ENCODE results near the gene PCSK6. TPM values are rescaled to one million over a fixed set of nuclear protein-coding genes. Genes with fewer than 3 reads are reported as not detected.
"Not testable (repeated sequence)": the region's sequence is repeated elsewhere in the genome, so short reads cannot be mapped to it uniquely, and the experiment has no call there.

Gene PCSK6
- total RNA-seq, 4 donors from 2014 or later: 4.0 to 28.6 (median 17.5) TPM

GRCh38 chr15:101464999-101465669, 24.4 kb downstream of the PCSK6 start:
- intact Hi-C loops (cut with DNase I): no loop called here
- H3K9me3 ChIP-seq: no peaks in the 10 kb centered on the region
- H3K27me3 ChIP-seq: no peaks in the 10 kb centered on the region
- no peaks in the 10 kb centered on the region for H3K4me1 ChIP-seq
- no peak for DNase-seq
- no peaks in the 10 kb centered on the region for H3K36me3 ChIP-seq
- H3K27ac ChIP-seq: no peak overlapping the region
- no peak overlapping the region for H3K4me3 ChIP-seq (replicated peaks in 1 of 3)
- TF ChIP-seq POLR2A (IDR thresholded peaks at IDR 0.05): no peak
- no peak for TF ChIP-seq CTCF (IDR thresholded peaks at IDR 0.05)
- WGBS, 2 donors: 85 to 90% methylated on average over 9 to 16 of the region's 16 CpGs

- intact Hi-C loops (cut with DNase I): no loop called here
- Histone ChIP-seq H3K4me3 (replicated peaks in 1 of 3) (no peak overlapping the region), H3K27ac (no peak overlapping the region), H3K36me3 (no peaks in the 10 kb centered on the region), H3K9me3 (no peaks in the 10 kb centered on the region), H3K27me3 (no peaks in the 10 kb centered on the region), H3K4me1 (no peaks in the 10 kb centered on the region)
- TF ChIP-seq CTCF (IDR thresholded peaks at IDR 0.05) (no peak), POLR2A (IDR thresholded peaks at IDR 0.05) (no peak)
- 84 to 91% methylated on average over 18 to 20 of the region's 20 CpGs for WGBS, 2 donors
- DNase-seq: no peak
Measured at GRCh38 chr15:101464256-101464998, 25.1 kb downstream of the PCSK6 start.

GRCh38 chr15:101463696-101464095, 25.8 kb downstream of the PCSK6 start:
- 89 to 90% methylated on average over 5 of the region's 5 CpGs for WGBS, 2 donors
- DNase-seq; intact Hi-C loops (cut with DNase I): not testable (repeated sequence)

GRCh38 chr15:101463270-101463669, 26.2 kb downstream of the PCSK6 start:
- no peaks in the 10 kb centered on the region for H3K4me1 ChIP-seq
- no peaks in the 10 kb centered on the region for H3K36me3 ChIP-seq
- WGBS, 2 donors: 60 to 62% methylated on average over 8 of the region's 8 CpGs
- no peak for DNase-seq
- intact Hi-C loops (cut with DNase I): no loop called here
- TF ChIP-seq CTCF (IDR thresholded peaks at IDR 0.05): no peak
- no peak for TF ChIP-seq POLR2A (IDR thresholded peaks at IDR 0.05)
- H3K27ac ChIP-seq: no peak overlapping the region
- no peak overlapping the region for H3K4me3 ChIP-seq (replicated peaks in 1 of 3)
- no peaks in the 10 kb centered on the region for H3K9me3 ChIP-seq
- no peaks in the 10 kb centered on the region for H3K27me3 ChIP-seq

More at GRCh38 chr15:101463696-101464095, 25.8 kb downstream of the PCSK6 start:
- H3K36me3 ChIP-seq; H3K4me3 ChIP-seq (replicated peaks in 1 of 3); H3K27ac ChIP-seq; H3K4me1 ChIP-seq; H3K27me3 ChIP-seq; H3K9me3 ChIP-seq: not testable (repeated sequence)

GRCh38 chr15:101461097-101461496, 28.4 kb downstream of the PCSK6 start:
- intact Hi-C loops (cut with DNase I): no loop called here
- 84 to 91% methylated on average over 4 of the region's 4 CpGs for WGBS, 2 donors

More at GRCh38 chr15:101461097-101461496, 28.4 kb downstream of the PCSK6 start:
- Histone ChIP-seq H3K27me3 (no peaks in the 10 kb centered on the region), H3K36me3 (no peaks in the 10 kb centered on the region), H3K27ac (no peak overlapping the region), H3K4me1 (no peaks in the 10 kb centered on the region), H3K9me3 (no peaks in the 10 kb centered on the region), H3K4me3 (replicated peaks in 1 of 3) (no peak overlapping the region)
- TF ChIP-seq POLR2A (IDR thresholded peaks at IDR 0.05) (no peak), CTCF (IDR thresholded peaks at IDR 0.05) (no peak)
- DNase-seq: no peak
